ENCODE results near the gene RALGDS. TPM values are rescaled to one million over a fixed set of nuclear protein-coding genes. Genes with fewer than 3 reads are reported as not detected.

Gene RALGDS
- total and polyA plus RNA-seq, 2 donors (not counting 3 experiments of a cell fraction or from before 2014, with no cell fraction given) = 41.4 to 60.0 TPM

DNA sequence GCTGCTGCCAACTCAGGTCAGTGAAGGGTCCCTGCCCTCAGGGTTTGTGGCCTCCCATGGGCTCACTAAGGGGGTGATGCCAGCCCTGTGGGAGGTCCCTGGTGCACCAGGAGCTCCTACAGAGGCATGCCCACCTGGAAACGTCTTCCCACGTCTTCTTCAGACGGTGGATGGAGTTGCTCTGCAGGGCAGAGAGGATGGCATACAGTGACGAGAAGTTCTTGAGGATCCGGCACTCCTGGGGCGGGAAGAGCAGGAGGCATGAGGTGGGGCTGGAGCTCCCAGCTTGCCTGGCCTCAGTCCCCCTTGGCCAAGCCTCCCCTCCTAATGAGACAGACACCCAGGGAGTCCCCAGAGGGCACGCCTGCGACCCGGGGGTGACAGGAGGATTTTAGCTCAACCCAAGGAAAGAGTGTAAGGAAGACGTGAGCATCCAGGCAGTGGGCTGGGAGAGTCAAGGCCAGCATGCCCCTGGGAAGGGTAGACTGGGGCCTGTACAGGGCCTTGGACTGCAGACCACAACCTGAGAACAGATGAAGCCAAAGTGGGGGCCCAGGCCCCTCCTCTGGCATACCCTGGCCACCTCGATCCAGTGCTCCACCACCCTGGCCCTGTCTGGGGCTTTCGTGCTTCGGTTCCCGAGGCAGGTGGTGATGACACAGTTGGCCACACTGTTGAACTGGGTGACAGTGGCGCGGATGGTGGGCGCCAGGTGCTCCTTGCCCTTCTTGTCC lies 14.4 kb downstream of the RALGDS start:
- no peak for TF ChIP-seq GATA2 (IDR thresholded peaks at IDR 0.05; ENCODE audit: insufficient read depth, insufficient read length, low read depth, low read length)
- no peak for TF ChIP-seq FOS (IDR thresholded peaks at IDR 0.05; ENCODE audit: borderline replicate concordance, insufficient read depth, low read length)
- TF ChIP-seq, protein P1, sequence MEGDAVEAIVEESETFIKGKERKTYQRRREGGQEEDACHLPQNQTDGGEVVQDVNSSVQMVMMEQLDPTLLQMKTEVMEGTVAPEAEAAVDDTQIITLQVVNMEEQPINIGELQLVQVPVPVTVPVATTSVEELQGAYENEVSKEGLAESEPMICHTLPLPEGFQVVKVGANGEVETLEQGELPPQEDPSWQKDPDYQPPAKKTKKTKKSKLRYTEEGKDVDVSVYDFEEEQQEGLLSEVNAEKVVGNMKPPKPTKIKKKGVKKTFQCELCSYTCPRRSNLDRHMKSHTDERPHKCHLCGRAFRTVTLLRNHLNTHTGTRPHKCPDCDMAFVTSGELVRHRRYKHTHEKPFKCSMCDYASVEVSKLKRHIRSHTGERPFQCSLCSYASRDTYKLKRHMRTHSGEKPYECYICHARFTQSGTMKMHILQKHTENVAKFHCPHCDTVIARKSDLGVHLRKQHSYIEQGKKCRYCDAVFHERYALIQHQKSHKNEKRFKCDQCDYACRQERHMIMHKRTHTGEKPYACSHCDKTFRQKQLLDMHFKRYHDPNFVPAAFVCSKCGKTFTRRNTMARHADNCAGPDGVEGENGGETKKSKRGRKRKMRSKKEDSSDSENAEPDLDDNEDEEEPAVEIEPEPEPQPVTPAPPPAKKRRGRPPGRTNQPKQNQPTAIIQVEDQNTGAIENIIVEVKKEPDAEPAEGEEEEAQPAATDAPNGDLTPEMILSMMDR (IDR thresholded peaks at IDR 0.05; ENCODE audit: extremely low read depth in 1 of 2, insufficient read depth in 1 of 2, low read depth in 1 of 2, low read length in 2 of 2) = no peak
- no peak for TF ChIP-seq EZH2 (IDR thresholded peaks at IDR 0.05; ENCODE audit: borderline replicate concordance, low read depth, low read length, severe bottlenecking)
- TF ChIP-seq MYC (IDR thresholded peaks at IDR 0.05; ENCODE audit: low read depth, low read length) = no peak
- FAIRE-seq (no peak), DNase-seq (ENCODE audit: low read depth, low spot score) (no peak)
- BruUV-seq (replicated peaks) = no TSS peak
- intact Hi-C loops (cut with micrococcal nuclease) (no loop called here), dilution Hi-C loops (cut with MboI; ENCODE audit: extremely low pct_ligation_motif_present, low sequenced_read_pairs) (no loop called here)
- Histone ChIP-seq H3K27me3 (ENCODE audit: control insufficient read depth in 2 of 2, insufficient read depth in 2 of 2, low read length in 2 of 2) (no peaks in the 10 kb centered on the region), H3K36me3 (ENCODE audit: control insufficient read depth in 2 of 2, extremely low read depth in 1 of 2, insufficient read depth in 2 of 2, low read length in 2 of 2) (peaks cover 11 to 67% of the 10 kb centered on the region in 2 experiments), H3K9me1 (replicated peaks; ENCODE audit: control insufficient read depth, extremely low read depth, insufficient read depth, low read length) (no peaks in the 10 kb centered on the region), H3K4me3 (replicated peaks in 1 of 3; ENCODE audit: insufficient read depth in 1 of 3, low read depth in 1 of 3, low read length in 3 of 3) (no peak overlapping the region), H3K27ac (ENCODE audit: insufficient read depth, low read depth, low read length) (no peak overlapping the region), H3K4me2 (ENCODE audit: insufficient read depth, low read length) (no peak overlapping the region), H3K4me1 (ENCODE audit: control insufficient read depth, extremely low read depth, insufficient read depth, low read length) (no peaks in the 10 kb centered on the region), H2AFZ (ENCODE audit: low read depth, low read length) (no peak overlapping the region), H3K79me2 (ENCODE audit: control insufficient read depth, insufficient read depth, low read length) (no peaks in the 10 kb centered on the region), H4K20me1 (replicated peaks; ENCODE audit: control insufficient read depth, extremely low read depth, insufficient read depth, low read length) (no peaks in the 10 kb centered on the region), H3K9ac (replicated peaks; ENCODE audit: extremely low read depth, insufficient read depth, low read length) (no peak overlapping the region), H3K9me3 (replicated peaks; ENCODE audit: control insufficient read depth, insufficient read depth, low read length) (no peaks in the 10 kb centered on the region)
- ChIA-PET CTCF (interaction anchor here (1.1 to 8.0 kb wide), 5 partner anchors 10 to 41 kb away, joined by 3 to 110 read pairs (median 3); no protein-coding TSS in a partner anchor), POLR2A (no interaction called here)

Measured in endothelial cell of umbilical vein (primary cell).